Measurements from ENCODE around the gene SPATA16.
"Not testable (repeated sequence)": the region's sequence is repeated elsewhere in the genome, so short reads cannot be mapped to it uniquely, and the experiment has no call there.

SPATA16 gene

GRCh38 chr3:173001622-173002021 lies 139.4 kb downstream of the SPATA16 start:
- DNase-seq = no peak

- DNase-seq = no peak
Measured at GRCh38 chr3:173000553-173000952, 140.5 kb downstream of the SPATA16 start.

- no peak for DNase-seq
Measured at GRCh38 chr3:172993412-172993811, 147.6 kb downstream of the SPATA16 start.

- no peak for DNase-seq
Measured at GRCh38 chr3:172991424-172991996, 149.5 kb downstream of the SPATA16 start.

GRCh38 chr3:172989373-172989772 lies 151.7 kb downstream of the SPATA16 start:
- DNase-seq = no peak

GRCh38 chr3:172987273-172987672 lies 153.8 kb downstream of the SPATA16 start:
- no peak for DNase-seq

GRCh38 chr3:172984914-172985313 lies 156.1 kb downstream of the SPATA16 start:
- DNase-seq = no peak

GRCh38 chr3:172982736-172983364 lies 158.2 kb downstream of the SPATA16 start:
- no peak for DNase-seq

GRCh38 chr3:172981407-172981983 lies 159.5 kb downstream of the SPATA16 start:
- no peak for DNase-seq

GRCh38 chr3:172980849-172981248 lies 160.2 kb downstream of the SPATA16 start:
- DNase-seq = no peak

- no peak for DNase-seq
Measured at GRCh38 chr3:172977696-172978095, 163.3 kb downstream of the SPATA16 start.

GRCh38 chr3:172974969-172975368 lies 166.1 kb downstream of the SPATA16 start:
- DNase-seq = no peak

- DNase-seq = no peak
Measured at GRCh38 chr3:172973799-172974198, 167.2 kb downstream of the SPATA16 start.

- no peak for DNase-seq
Measured at GRCh38 chr3:172972717-172973116, 168.3 kb downstream of the SPATA16 start.

- DNase-seq = no peak
Measured at GRCh38 chr3:172972067-172972466, 169.0 kb downstream of the SPATA16 start.

- no peak for DNase-seq
Measured at GRCh38 chr3:172968646-172969045, 172.4 kb downstream of the SPATA16 start.

GRCh38 chr3:172965256-172965655 lies 175.8 kb downstream of the SPATA16 start:
- DNase-seq = no peak

GRCh38 chr3:172960626-172961182 lies 180.3 kb downstream of the SPATA16 start:
- DNase-seq = not testable (repeated sequence)

- DNase-seq = no peak
Measured at GRCh38 chr3:172958565-172958964, 182.5 kb downstream of the SPATA16 start.

GRCh38 chr3:172953571-172953970 lies 187.5 kb downstream of the SPATA16 start:
- no peak for DNase-seq

- no peak for DNase-seq
Measured at GRCh38 chr3:172951511-172951910, 189.5 kb downstream of the SPATA16 start.

GRCh38 chr3:172946061-172946460 lies 195.0 kb downstream of the SPATA16 start:
- DNase-seq = no peak

- no peak for DNase-seq
Measured at GRCh38 chr3:172939651-172940293, 201.3 kb downstream of the SPATA16 start.

- no peak for DNase-seq
Measured at GRCh38 chr3:172938788-172939187, 202.2 kb downstream of the SPATA16 start.
